ENCODE measurements around the gene PLAAT5.

DNA sequence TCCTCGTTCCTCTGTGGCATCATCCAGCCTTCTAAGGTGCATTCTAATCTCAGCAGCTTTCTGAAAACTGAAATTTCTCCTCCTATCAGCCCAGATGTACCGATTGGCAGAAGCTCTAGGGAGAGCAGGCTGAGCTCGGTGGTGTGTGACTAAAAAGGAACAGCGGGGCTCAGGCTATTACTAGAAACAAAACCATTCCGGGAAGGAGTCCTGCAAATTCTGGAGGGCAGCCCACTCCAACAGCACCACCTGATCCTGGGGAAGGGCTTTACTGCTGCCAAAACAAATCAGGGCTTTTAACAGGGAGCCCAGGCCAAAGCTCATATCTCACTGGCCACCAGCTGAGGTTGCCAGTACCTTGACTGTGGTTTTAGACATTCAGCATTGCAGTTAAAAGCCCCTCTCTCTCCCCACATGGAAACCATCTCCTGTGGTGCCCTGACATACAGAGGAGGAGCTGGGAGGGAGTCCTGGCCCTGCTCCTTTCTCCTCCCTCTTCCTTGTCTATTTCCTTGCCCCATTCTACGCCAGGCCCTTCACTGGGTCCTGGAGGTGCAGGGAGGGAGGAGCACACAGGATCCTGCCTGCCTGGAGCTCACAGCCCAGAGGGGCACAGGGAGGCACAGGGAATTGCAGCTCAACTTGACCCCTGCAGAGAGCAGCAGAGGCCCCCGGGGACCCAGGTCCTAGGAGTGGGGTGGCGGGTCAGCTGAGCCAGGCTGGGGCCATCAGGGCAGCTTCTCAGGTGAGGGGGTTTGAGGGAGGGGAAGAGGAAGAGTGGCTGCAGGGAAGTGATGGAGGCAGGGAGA is 46.5 kb upstream of the PLAAT5 start:
- TF ChIP-seq, protein P1, sequence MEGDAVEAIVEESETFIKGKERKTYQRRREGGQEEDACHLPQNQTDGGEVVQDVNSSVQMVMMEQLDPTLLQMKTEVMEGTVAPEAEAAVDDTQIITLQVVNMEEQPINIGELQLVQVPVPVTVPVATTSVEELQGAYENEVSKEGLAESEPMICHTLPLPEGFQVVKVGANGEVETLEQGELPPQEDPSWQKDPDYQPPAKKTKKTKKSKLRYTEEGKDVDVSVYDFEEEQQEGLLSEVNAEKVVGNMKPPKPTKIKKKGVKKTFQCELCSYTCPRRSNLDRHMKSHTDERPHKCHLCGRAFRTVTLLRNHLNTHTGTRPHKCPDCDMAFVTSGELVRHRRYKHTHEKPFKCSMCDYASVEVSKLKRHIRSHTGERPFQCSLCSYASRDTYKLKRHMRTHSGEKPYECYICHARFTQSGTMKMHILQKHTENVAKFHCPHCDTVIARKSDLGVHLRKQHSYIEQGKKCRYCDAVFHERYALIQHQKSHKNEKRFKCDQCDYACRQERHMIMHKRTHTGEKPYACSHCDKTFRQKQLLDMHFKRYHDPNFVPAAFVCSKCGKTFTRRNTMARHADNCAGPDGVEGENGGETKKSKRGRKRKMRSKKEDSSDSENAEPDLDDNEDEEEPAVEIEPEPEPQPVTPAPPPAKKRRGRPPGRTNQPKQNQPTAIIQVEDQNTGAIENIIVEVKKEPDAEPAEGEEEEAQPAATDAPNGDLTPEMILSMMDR (conservative IDR thresholded peaks at IDR 0.05; ENCODE audit: low read depth, low read length): no peak
- TF ChIP-seq EZH2 (IDR thresholded peaks at IDR 0.05; ENCODE audit: borderline replicate concordance, low read depth, low read length, poor library complexity, severe bottlenecking): no peak
